ENCODE data around the gene FUT7.

The FUT7 gene

DNA sequence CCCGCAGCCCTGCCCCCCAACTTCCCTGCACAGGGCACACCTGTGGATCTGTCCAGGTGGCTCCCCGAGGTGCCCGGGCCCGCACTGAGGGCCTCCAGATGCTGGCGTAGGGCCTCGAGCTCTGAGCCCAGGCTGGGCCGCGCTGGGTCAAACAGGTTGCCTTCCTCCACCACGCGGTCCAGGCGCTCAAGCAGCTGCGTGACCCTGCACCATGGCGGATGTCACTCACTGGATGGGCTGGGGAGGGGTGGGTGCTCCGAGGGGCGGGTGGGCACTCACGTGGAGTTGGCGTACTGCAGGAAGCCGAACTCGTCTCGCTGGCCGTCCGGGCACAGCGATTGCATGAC, 9.3 kb downstream of the FUT7 start:
- Histone ChIP-seq H3K4me3 (ENCODE audit: insufficient read depth, low read length, poor library complexity, severe bottlenecking) (no peak overlapping the region), H3K79me2 (ENCODE audit: insufficient read depth, low read length) (no peaks in the 10 kb centered on the region), H2AFZ (ENCODE audit: low read depth, low read length, severe bottlenecking) (no peak overlapping the region), H3K27me3 (ENCODE audit: low read length) (no peaks in the 10 kb centered on the region), H3K9me3 (ENCODE audit: insufficient read depth, low read length) (no peaks in the 10 kb centered on the region), H3K4me2 (ENCODE audit: low read depth, low read length, poor library complexity, severe bottlenecking) (no peak overlapping the region), H3F3A (ENCODE audit: insufficient read depth) (no peaks in the 10 kb centered on the region), H3K9ac (ENCODE audit: low read length) (no peak overlapping the region), H3K9me2 (replicated peaks; ENCODE audit: insufficient read depth, low read length) (no peaks in the 10 kb centered on the region), H3K36me3 (ENCODE audit: low read length) (no peaks in the 10 kb centered on the region), H3K27ac (ENCODE audit: low read depth, low read length) (no peak overlapping the region), H4K20me1 (ENCODE audit: low read depth, low read length) (no peaks in the 10 kb centered on the region)
- TF ChIP-seq, protein P1, sequence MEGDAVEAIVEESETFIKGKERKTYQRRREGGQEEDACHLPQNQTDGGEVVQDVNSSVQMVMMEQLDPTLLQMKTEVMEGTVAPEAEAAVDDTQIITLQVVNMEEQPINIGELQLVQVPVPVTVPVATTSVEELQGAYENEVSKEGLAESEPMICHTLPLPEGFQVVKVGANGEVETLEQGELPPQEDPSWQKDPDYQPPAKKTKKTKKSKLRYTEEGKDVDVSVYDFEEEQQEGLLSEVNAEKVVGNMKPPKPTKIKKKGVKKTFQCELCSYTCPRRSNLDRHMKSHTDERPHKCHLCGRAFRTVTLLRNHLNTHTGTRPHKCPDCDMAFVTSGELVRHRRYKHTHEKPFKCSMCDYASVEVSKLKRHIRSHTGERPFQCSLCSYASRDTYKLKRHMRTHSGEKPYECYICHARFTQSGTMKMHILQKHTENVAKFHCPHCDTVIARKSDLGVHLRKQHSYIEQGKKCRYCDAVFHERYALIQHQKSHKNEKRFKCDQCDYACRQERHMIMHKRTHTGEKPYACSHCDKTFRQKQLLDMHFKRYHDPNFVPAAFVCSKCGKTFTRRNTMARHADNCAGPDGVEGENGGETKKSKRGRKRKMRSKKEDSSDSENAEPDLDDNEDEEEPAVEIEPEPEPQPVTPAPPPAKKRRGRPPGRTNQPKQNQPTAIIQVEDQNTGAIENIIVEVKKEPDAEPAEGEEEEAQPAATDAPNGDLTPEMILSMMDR (IDR thresholded peaks at IDR 0.05; ENCODE audit: insufficient read depth, low read length, poor library complexity, severe bottlenecking) = no peak
- TF ChIP-seq EZH2phosphoT487 (conservative IDR thresholded peaks at IDR 0.05; ENCODE audit: low read length) = no peak

GRCh38 chr9:137021979-137022661, 9.8 kb downstream of the FUT7 start:
- Histone ChIP-seq H3K27ac (ENCODE audit: low read depth, low read length) (no peak overlapping the region), H3K9ac (ENCODE audit: low read length) (no peak overlapping the region), H4K20me1 (ENCODE audit: low read depth, low read length) (no peaks in the 10 kb centered on the region), H3K27me3 (ENCODE audit: low read length) (no peaks in the 10 kb centered on the region), H3K79me2 (ENCODE audit: insufficient read depth, low read length) (no peaks in the 10 kb centered on the region), H3K9me2 (replicated peaks; ENCODE audit: insufficient read depth, low read length) (no peaks in the 10 kb centered on the region), H3K36me3 (ENCODE audit: low read length) (no peaks in the 10 kb centered on the region), H3K9me3 (ENCODE audit: insufficient read depth, low read length) (no peaks in the 10 kb centered on the region), H3K4me3 (ENCODE audit: insufficient read depth, low read length, poor library complexity, severe bottlenecking) (no peak overlapping the region), H3K4me2 (ENCODE audit: low read depth, low read length, poor library complexity, severe bottlenecking) (no peak overlapping the region), H3F3A (ENCODE audit: insufficient read depth) (no peaks in the 10 kb centered on the region), H2AFZ (ENCODE audit: low read depth, low read length, severe bottlenecking) (no peak overlapping the region)
- TF ChIP-seq, protein P1 (IDR thresholded peaks at IDR 0.05; ENCODE audit: insufficient read depth, low read length, poor library complexity, severe bottlenecking) = no peak
- no peak for TF ChIP-seq EZH2phosphoT487 (conservative IDR thresholded peaks at IDR 0.05; ENCODE audit: low read length)

- TF ChIP-seq EZH2phosphoT487 (conservative IDR thresholded peaks at IDR 0.05; ENCODE audit: low read length) = no peak
- TF ChIP-seq, protein P1 (IDR thresholded peaks at IDR 0.05; ENCODE audit: insufficient read depth, low read length, poor library complexity, severe bottlenecking) = no peak
- no peaks in the 10 kb centered on the region for H3K9me3 ChIP-seq (ENCODE audit: insufficient read depth, low read length)
Observed at GRCh38 chr9:137021568-137021978, 10.3 kb downstream of the FUT7 start.

More at GRCh38 chr9:137021568-137021978, 10.3 kb downstream of the FUT7 start:
- Histone ChIP-seq H3K79me2 (ENCODE audit: insufficient read depth, low read length) (no peaks in the 10 kb centered on the region), H3F3A (ENCODE audit: insufficient read depth) (no peaks in the 10 kb centered on the region), H3K27me3 (ENCODE audit: low read length) (no peaks in the 10 kb centered on the region), H3K4me2 (ENCODE audit: low read depth, low read length, poor library complexity, severe bottlenecking) (no peak overlapping the region), H3K4me3 (ENCODE audit: insufficient read depth, low read length, poor library complexity, severe bottlenecking) (no peak overlapping the region), H3K9me2 (replicated peaks; ENCODE audit: insufficient read depth, low read length) (no peaks in the 10 kb centered on the region), H3K9ac (ENCODE audit: low read length) (no peak overlapping the region), H3K36me3 (ENCODE audit: low read length) (no peaks in the 10 kb centered on the region), H4K20me1 (ENCODE audit: low read depth, low read length) (no peaks in the 10 kb centered on the region), H3K27ac (ENCODE audit: low read depth, low read length) (no peak overlapping the region), H2AFZ (ENCODE audit: low read depth, low read length, severe bottlenecking) (no peak overlapping the region)

All from SU-DHL-6 (cell line).